Gastrocnemius medialis (tissue), 4 donors: ENCODE results near the gene DENND1A. TPM values are rescaled to one million over a fixed set of nuclear protein-coding genes. Genes with fewer than 3 reads are reported as not detected.

Experiments used
- ATAC-seq, 2 donors: fragments of 150-250 bp; one replicate each; pipeline ENCODE4 v1.9.1; 2016
- DNase-seq, 2 donors: peaks; one replicate each; pipeline ENCODE4 v3.0.0-alpha.2; 2019
- H3K27ac ChIP-seq, 4 donors: fragments of 200-600 bp; sonication (generic); 1 replicate in 1 of 4; 2 replicates in 3 of 4; pipeline ENCODE4 v1.5.1; 2016 to 2018; ENCODE audit warnings: mild to moderate bottlenecking in 2 of 4, moderate library complexity in 1 of 4
- H3K27me3 ChIP-seq, 3 donors: fragments of 200-600 bp; sonication (generic) in 2 of 3; 1 replicate in 1 of 3; 2 replicates in 2 of 3; pipeline versions ENCODE4 v1.5.1 to v1.6.0; 2016 to 2019; ENCODE audit warnings: mild to moderate bottlenecking in 1 of 3, moderate library complexity in 1 of 3
- H3K36me3 ChIP-seq, 2 donors: fragments of 200-600 bp; sonication (generic) in 1 of 2; one replicate each; pipeline ENCODE4 v1.5.1; 2017 to 2018
- H3K4me1 ChIP-seq, 2 donors: fragments of 200-600 bp; sonication (generic) in 1 of 2; one replicate each; pipeline ENCODE4 v1.5.1; 2016 to 2017; ENCODE audit warnings: mild to moderate bottlenecking in 2 of 2
- H3K4me3 ChIP-seq, 4 donors: fragments of 200-600 bp; sonication (generic) in 3 of 4; 1 replicate in 1 of 4; 2 replicates in 3 of 4; pipeline ENCODE4 v1.5.1; 2016 to 2019; ENCODE audit warnings: mild to moderate bottlenecking in 2 of 4
- H3K9me3 ChIP-seq, 3 donors: fragments of 200-600 bp; sonication (generic) in 2 of 3; 1 replicate in 1 of 3; 2 replicates in 2 of 3; pipeline ENCODE4 v1.5.1; 2016 to 2019
- POLR2A ChIP-seq, 2 donors: fragments of 450-650 bp; IDR thresholded peaks; one replicate each; pipeline ENCODE4 v1.6.1; 2017; ENCODE audit warnings: antibody characterized with exemption in 2 of 2, mild to moderate bottlenecking in 2 of 2, moderate library complexity in 2 of 2
- in situ Hi-C, 4 donors: fragments of 200-750 bp; cut with MboI; loops; one replicate each; pipeline versions ENCODE4 v1.15.0 to v1.8.0; 2017; ENCODE audit warnings: low sequenced_read_pairs in 4 of 4
- intact Hi-C: fragments of 100-400 bp; cut with DNase I; formaldehyde crosslinking; loops from one replicate; pipeline ENCODE4 v1.15.1; 2023; ENCODE audit warnings: low total_unique reads
- total RNA-seq, 4 donors: library from RNA; depleted of rRNA; stranded (reverse); fragments of >200 nt; gene quantifications; one replicate each; pipeline versions ENCODE4 v1.1.0 to v1.2.3, GENCODE V29; 2016
- TF ChIP-seq, protein P1 (sequence below), 5 experiments: fragments of 450-650 bp in 3 of 5; fragments of 200-600 bp in 2 of 5; sonication (generic) in 2 of 5; IDR thresholded peaks in 4 of 5; conservative IDR thresholded peaks in 1 of 5; 1 replicate in 4 of 5; 2 replicates in 1 of 5; pipeline ENCODE4 v1.5.1; 2016 to 2019; ENCODE audit warnings: antibody characterized with exemption in 5 of 5, mild to moderate bottlenecking in 3 of 5, moderate library complexity in 3 of 5

Gene DENND1A
- total RNA-seq, 4 donors from 2014 or later, result 14.1 to 24.6 (median 16.4) TPM

DNA sequence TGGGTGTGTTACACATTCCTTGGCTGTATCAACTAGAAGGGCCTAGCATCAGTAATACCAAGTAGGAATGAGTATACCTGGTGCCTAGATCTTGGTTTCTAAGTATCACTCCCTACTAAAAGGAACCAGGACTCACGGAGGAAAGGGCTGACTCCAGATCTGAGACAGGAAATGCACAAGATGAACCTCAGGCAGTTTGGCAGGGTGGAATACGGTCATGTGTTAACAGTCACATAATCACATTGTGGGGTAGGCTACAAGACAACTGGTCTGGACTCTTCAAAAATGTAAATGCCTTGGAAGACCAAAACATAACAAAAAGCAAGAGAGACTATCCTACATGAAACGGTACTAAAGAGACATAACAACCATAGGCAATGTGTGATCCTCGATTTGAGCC is 415.2 kb downstream of the DENND1A start:
- intact Hi-C loops (no loop called here), in situ Hi-C loops (no loop called here)
- TF ChIP-seq POLR2A (IDR thresholded peaks at IDR 0.05), result no peak
- TF ChIP-seq, protein P1, sequence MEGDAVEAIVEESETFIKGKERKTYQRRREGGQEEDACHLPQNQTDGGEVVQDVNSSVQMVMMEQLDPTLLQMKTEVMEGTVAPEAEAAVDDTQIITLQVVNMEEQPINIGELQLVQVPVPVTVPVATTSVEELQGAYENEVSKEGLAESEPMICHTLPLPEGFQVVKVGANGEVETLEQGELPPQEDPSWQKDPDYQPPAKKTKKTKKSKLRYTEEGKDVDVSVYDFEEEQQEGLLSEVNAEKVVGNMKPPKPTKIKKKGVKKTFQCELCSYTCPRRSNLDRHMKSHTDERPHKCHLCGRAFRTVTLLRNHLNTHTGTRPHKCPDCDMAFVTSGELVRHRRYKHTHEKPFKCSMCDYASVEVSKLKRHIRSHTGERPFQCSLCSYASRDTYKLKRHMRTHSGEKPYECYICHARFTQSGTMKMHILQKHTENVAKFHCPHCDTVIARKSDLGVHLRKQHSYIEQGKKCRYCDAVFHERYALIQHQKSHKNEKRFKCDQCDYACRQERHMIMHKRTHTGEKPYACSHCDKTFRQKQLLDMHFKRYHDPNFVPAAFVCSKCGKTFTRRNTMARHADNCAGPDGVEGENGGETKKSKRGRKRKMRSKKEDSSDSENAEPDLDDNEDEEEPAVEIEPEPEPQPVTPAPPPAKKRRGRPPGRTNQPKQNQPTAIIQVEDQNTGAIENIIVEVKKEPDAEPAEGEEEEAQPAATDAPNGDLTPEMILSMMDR (IDR thresholded peaks at IDR 0.05 in 4 of 5, conservative IDR thresholded peaks at IDR 0.05 in 1 of 5), result no peak
- Histone ChIP-seq H3K4me1 (no peaks in the 10 kb centered on the region), H3K36me3 (no peaks in the 10 kb centered on the region), H3K27me3 (no peaks in the 10 kb centered on the region), H3K27ac (no peak overlapping the region), H3K4me3 (no peak overlapping the region), H3K9me3 (no peaks in the 10 kb centered on the region)
- DNase-seq (no peak), ATAC-seq (no peak)

GRCh38 chr9:123513554-123513953 is 416.4 kb downstream of the DENND1A start:
- DNase-seq (no peak), ATAC-seq (no peak)
- in situ Hi-C loops, result no loop called here
- Histone ChIP-seq H3K4me1 (no peaks in the 10 kb centered on the region), H3K36me3 (no peaks in the 10 kb centered on the region), H3K9me3 (no peaks in the 10 kb centered on the region), H3K4me3 (no peak overlapping the region), H3K27ac (no peak overlapping the region), H3K27me3 (no peaks in the 10 kb centered on the region)
- TF ChIP-seq, protein P1 (IDR thresholded peaks at IDR 0.05 in 4 of 5, conservative IDR thresholded peaks at IDR 0.05 in 1 of 5), result no peak
- no peak for TF ChIP-seq POLR2A (IDR thresholded peaks at IDR 0.05)
- intact Hi-C loops, result no loop called here

GRCh38 chr9:123511326-123512277 is 418.3 kb downstream of the DENND1A start:
- no peaks in the 10 kb centered on the region for H3K36me3 ChIP-seq
- intact Hi-C loops (no loop called here), in situ Hi-C loops (no loop called here)
- H3K27me3 ChIP-seq, result no peaks in the 10 kb centered on the region
- no peaks in the 10 kb centered on the region for H3K9me3 ChIP-seq
- H3K4me1 ChIP-seq, result no peaks in the 10 kb centered on the region
- ATAC-seq, result no peak
- TF ChIP-seq, protein P1 (IDR thresholded peaks at IDR 0.05 in 4 of 5, conservative IDR thresholded peaks at IDR 0.05 in 1 of 5), result no peak
- TF ChIP-seq POLR2A (IDR thresholded peaks at IDR 0.05), result no peak
- H3K4me3 ChIP-seq, result no peak overlapping the region
- H3K27ac ChIP-seq, result no peak overlapping the region
- no peak for DNase-seq

GRCh38 chr9:123509646-123510045 is 420.3 kb downstream of the DENND1A start:
- no peaks in the 10 kb centered on the region for H3K9me3 ChIP-seq
- H3K4me1 ChIP-seq, result no peaks in the 10 kb centered on the region
- H3K27me3 ChIP-seq, result no peaks in the 10 kb centered on the region
- H3K27ac ChIP-seq, result no peak overlapping the region
- in situ Hi-C loops, result no loop called here
- intact Hi-C loops, result no loop called here
- TF ChIP-seq, protein P1 (IDR thresholded peaks at IDR 0.05 in 4 of 5, conservative IDR thresholded peaks at IDR 0.05 in 1 of 5), result no peak
- no peak for TF ChIP-seq POLR2A (IDR thresholded peaks at IDR 0.05)
- H3K36me3 ChIP-seq, result no peaks in the 10 kb centered on the region
- ATAC-seq (no peak), DNase-seq (no peak)
- H3K4me3 ChIP-seq, result no peak overlapping the region
